AG04450 (cell line): ENCODE results near the gene MYO10. TPM values are rescaled to one million over a fixed set of nuclear protein-coding genes. Genes with fewer than 3 reads are reported as not detected.

Experiments
- CTCF ChIA-PET: fragments of 300-600, 350-600 bp; formaldehyde crosslinking; extraction: SDS; loops from one replicate; lab custom pipeline; 2022; ENCODE audit warnings: antibody characterized with exemption, inconsistent platforms; lab: Charles Lee
- POLR2A ChIA-PET: fragments of 350-600 bp; formaldehyde crosslinking; extraction: SDS; loops from one replicate; lab custom pipeline; 2021; ENCODE audit warnings: antibody characterized with exemption, inconsistent platforms; lab: Yijun Ruan, JAX
- DNase-seq: peaks from one replicate; pipeline ENCODE4 v3.0.0-alpha.2; 2011; ENCODE audit warnings: low read depth, low spot score
- H3K27ac ChIP-seq: one replicate; pipeline ENCODE4 v1.5.1; 2012; ENCODE audit warnings: low read depth, low read length, control low read depth
- H3K27me3 ChIP-seq: one replicate; pipeline ENCODE4 v1.6.0; 2012; ENCODE audit warnings: low read length; ENCODE audit not compliant: control insufficient read depth, insufficient read depth
- H3K4me3 ChIP-seq: 2 replicates; pipeline ENCODE4 v1.5.1; 2011; ENCODE audit warnings: mild to moderate bottlenecking, low read depth, low read length, control low read depth
- H3K9me3 ChIP-seq: 2 replicates; pipeline ENCODE4 v1.5.1; 2012; ENCODE audit warnings: low read length; ENCODE audit not compliant: control insufficient read depth, insufficient read depth
- CTCF ChIP-seq: IDR thresholded peaks from 2 replicates; pipeline ENCODE4 v1.5.1; 2011; ENCODE audit warnings: low read depth, low read length, control low read depth, inconsistent platforms
- polyA plus RNA-seq: library from polyadenylated mRNA; depleted of rRNA; stranded (reverse); fragments of >200 nt; gene quantifications from 2 replicates; pipeline ENCODE4 v1.2.3, GENCODE V29; 2011

Gene MYO10
- polyA plus RNA-seq, 1 experiment = 37.0 TPM

DNA sequence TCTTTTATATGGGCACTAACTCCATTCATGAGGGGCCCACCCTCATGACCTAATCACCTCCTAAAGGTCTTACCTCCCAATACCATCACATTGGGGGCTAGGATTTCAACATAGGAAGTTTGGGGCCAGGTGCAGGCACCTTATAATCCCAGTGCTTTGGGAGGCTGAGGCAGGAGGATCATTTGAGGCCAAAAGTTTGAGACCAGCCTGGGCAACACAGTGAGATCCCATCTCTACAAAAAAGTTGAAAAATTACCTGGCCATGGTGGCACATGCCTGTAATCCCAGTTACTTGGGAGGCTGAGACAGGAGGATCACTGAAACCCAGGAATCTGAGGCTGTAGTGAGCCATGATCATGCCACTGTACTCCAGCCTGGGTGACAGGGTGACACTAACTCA lies 76.7 kb downstream of the MYO10 start:
- Histone ChIP-seq H3K27me3 (no peaks in the 10 kb centered on the region), H3K27ac (no peak overlapping the region), H3K4me3 (no peak overlapping the region), H3K9me3 (peaks cover 6% of the 10 kb centered on the region; the same call in 1 of the 2 replicates)
- ChIA-PET CTCF (no interaction called here), POLR2A (no interaction called here)
- no peak for DNase-seq
- TF ChIP-seq CTCF = no peak

DNA sequence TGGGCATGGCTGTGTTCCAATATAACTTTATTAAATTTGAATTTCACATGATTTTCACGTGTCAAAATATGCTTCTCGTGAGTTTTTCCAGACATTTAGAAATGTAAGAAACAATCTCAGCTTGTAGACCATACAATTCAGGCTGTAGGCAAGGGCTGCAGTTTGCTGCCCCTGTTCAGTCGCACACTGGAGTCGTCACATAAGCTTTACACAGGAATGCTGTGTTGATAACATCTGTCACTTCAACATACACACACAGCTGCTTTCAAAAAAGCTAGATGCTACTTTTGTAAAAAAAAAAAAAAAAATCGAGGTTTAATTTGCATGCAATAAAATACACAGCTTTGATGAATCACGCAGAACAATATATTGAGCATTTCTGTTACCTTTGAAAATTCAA lies 77.9 kb downstream of the MYO10 start:
- no peak for DNase-seq
- Histone ChIP-seq H3K27ac (no peak overlapping the region), H3K4me3 (no peak overlapping the region), H3K9me3 (peaks cover 6% of the 10 kb centered on the region; the same call in 1 of the 2 replicates), H3K27me3 (no peaks in the 10 kb centered on the region)
- no peak for TF ChIP-seq CTCF
- CTCF ChIA-PET = interaction anchor here (0.7 to 1.4 kb wide), 2 partner anchors 67 to 333 kb away, joined by 4 read pairs; no protein-coding TSS in a partner anchor
- POLR2A ChIA-PET = no interaction called here

DNA sequence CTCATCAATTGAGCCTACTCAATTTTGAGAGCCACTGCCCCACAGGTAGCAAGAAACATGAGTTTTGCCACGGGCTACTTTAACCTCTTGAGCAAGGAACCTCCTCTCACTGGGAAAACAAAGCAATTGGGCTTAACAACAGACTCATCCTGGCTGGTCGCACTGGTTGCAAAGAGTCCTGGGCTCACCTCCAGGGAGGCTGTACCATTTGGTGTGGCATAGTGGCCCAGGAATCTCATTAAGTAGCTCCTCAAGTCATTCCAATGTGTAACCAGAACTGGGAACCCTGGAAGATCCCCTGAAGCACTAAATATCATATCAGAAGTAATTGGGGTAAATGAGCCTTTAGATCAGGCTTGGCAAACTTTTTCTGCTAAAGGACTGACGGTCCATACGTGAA lies 78.5 kb downstream of the MYO10 start:
- no peak for DNase-seq
- no peak overlapping the region for H3K27ac ChIP-seq
- peaks cover 6% of the 10 kb centered on the region; the same call in 1 of the 2 replicates for H3K9me3 ChIP-seq
- TF ChIP-seq CTCF = no peak
- ChIA-PET POLR2A (no interaction called here), CTCF (interaction anchor here (1.4 kb wide), 1 partner anchor 66 kb away, joined by 4 read pairs; no protein-coding TSS in a partner anchor)
- no peak overlapping the region for H3K4me3 ChIP-seq
- H3K27me3 ChIP-seq = no peaks in the 10 kb centered on the region

GRCh38 chr5:16856531-16856930 lies 79.6 kb downstream of the MYO10 start:
- TF ChIP-seq CTCF = no peak
- POLR2A ChIA-PET = interaction anchor here (1.1 kb wide), 2 partner anchors 30 to 32 kb away, joined by 3 to 6 read pairs; no protein-coding TSS in a partner anchor
- Histone ChIP-seq H3K9me3 (peaks cover 6% of the 10 kb centered on the region; the same call in 1 of the 2 replicates), H3K4me3 (no peak overlapping the region), H3K27me3 (no peaks in the 10 kb centered on the region), H3K27ac (no peak overlapping the region)
- CTCF ChIA-PET = interaction anchor here (1.5 to 2.2 kb wide), 2 partner anchors 276 to 360 kb away, joined by 5 to 6 read pairs; no protein-coding TSS in a partner anchor
- DNase-seq = peak; percentile 21

GRCh38 chr5:16855898-16856297 lies 80.2 kb downstream of the MYO10 start:
- Histone ChIP-seq H3K27ac (peak overlapping the region; percentile 1), H3K4me3 (no peak overlapping the region), H3K9me3 (peaks cover 6% of the 10 kb centered on the region; the same call in 1 of the 2 replicates), H3K27me3 (no peaks in the 10 kb centered on the region)
- DNase-seq = no peak
- POLR2A ChIA-PET = interaction anchor here (1.1 kb wide), 2 partner anchors 30 to 32 kb away, joined by 3 to 6 read pairs; no protein-coding TSS in a partner anchor
- TF ChIP-seq CTCF = no peak
- CTCF ChIA-PET = interaction anchor here (1.4 to 2.2 kb wide), 3 partner anchors 65 to 360 kb away, joined by 3 to 6 read pairs (median 5); no protein-coding TSS in a partner anchor
